WTC11 (cell line): ENCODE results near the gene ZFC3H1. TPM values are rescaled to one million over a fixed set of nuclear protein-coding genes. Genes with fewer than 3 reads are reported as not detected.
A peak's percentile ranks its signal among the peaks of the same experiment; 100 is the strongest.

Experiments
- ATAC-seq: fragments of 200-7000 bp; cut with Tn5 transposase; 2 replicates; pipeline ENCODE4 v1.10.0; 2021; ENCODE audit warnings: mild to moderate bottlenecking, moderate library complexity
- CTCF ChIA-PET: fragments of 300-600 bp; sonication (Branson Sonifier 250); formaldehyde crosslinking; loops from one replicate; lab custom pipeline; 2021; ENCODE audit warnings: antibody characterized with exemption; lab: Charles Lee
- POLR2A ChIA-PET: fragments of 350-600 bp; sonication (Branson Sonifier 250); formaldehyde crosslinking; loops from one replicate; lab custom pipeline; 2021; ENCODE audit warnings: antibody characterized with exemption; lab: Charles Lee
- DNase-seq: peaks from one replicate; pipeline ENCODE4 v3.0.0; 2021; ENCODE audit warnings: low spot score
- H3K27ac Mint-ChIP-seq: 2 replicates; pipeline ENCODE4 v1.8.0; 2021; ENCODE audit warnings: mixed read lengths
- H3K27me3 Mint-ChIP-seq: 2 replicates; pipeline ENCODE4 v1.8.0; 2021; ENCODE audit warnings: low read depth, mild to moderate bottlenecking, moderate library complexity, mixed read lengths
- H3K36me3 Mint-ChIP-seq: 2 replicates; pipeline ENCODE4 v1.8.0; 2021; ENCODE audit warnings: mixed read lengths
- H3K4me1 Mint-ChIP-seq: 2 replicates; pipeline ENCODE4 v1.8.0; 2022; ENCODE audit warnings: mixed read lengths
- H3K4me3 Mint-ChIP-seq: 2 replicates; pipeline ENCODE4 v1.8.0; 2021; ENCODE audit warnings: mild to moderate bottlenecking, moderate library complexity, mixed read lengths
- H3K9me3 Mint-ChIP-seq: 2 replicates; pipeline ENCODE4 v1.8.0; 2021; ENCODE audit warnings: mixed read lengths
- ETV6 ChIP-seq: sonication (generic); formaldehyde crosslinking; IDR thresholded peaks from 2 replicates; pipeline ENCODE4 v1.8.1; 2022; ENCODE audit warnings: mild to moderate bottlenecking, missing genetic modification reagents
- FOXK1 ChIP-seq: sonication (generic); formaldehyde crosslinking; IDR thresholded peaks from 2 replicates; pipeline ENCODE4 v1.8.0; 2022; ENCODE audit warnings: mild to moderate bottlenecking, moderate library complexity, missing genetic modification reagents
- FOXP1 ChIP-seq: sonication (generic); formaldehyde crosslinking; IDR thresholded peaks from 2 replicates; pipeline ENCODE4 v1.8.0; 2022; ENCODE audit warnings: missing genetic modification reagents, mild to moderate bottlenecking, moderate library complexity, borderline replicate concordance
- GABPB1 ChIP-seq: sonication (generic); formaldehyde crosslinking; IDR thresholded peaks from 2 replicates; pipeline ENCODE4 v1.8.1; 2023; ENCODE audit warnings: mild to moderate bottlenecking, missing genetic modification reagents
- GRHL2 ChIP-seq: fragments of 250-450 bp; sonication (Bioruptor Pico); IDR thresholded peaks from 2 replicates; pipeline ENCODE4 v1.8.0; 2022; ENCODE audit warnings: mild to moderate bottlenecking, moderate library complexity; ENCODE audit not compliant: insufficient replicate concordance, severe bottlenecking
- MXD4 ChIP-seq: fragments of 250-450 bp; sonication (Bioruptor Pico); IDR thresholded peaks from 2 replicates; pipeline ENCODE4 v1.8.0; 2021; ENCODE audit warnings: mild to moderate bottlenecking, moderate library complexity, borderline replicate concordance
- NR3C1 ChIP-seq: sonication (generic); formaldehyde crosslinking; conservative IDR thresholded peaks from 2 replicates; pipeline ENCODE4 v1.8.1; 2023; ENCODE audit warnings: low read depth, mild to moderate bottlenecking, missing genetic modification reagents
- OVOL2 ChIP-seq: fragments of 250-450 bp; sonication (Bioruptor Pico); IDR thresholded peaks from 2 replicates; pipeline ENCODE4 v1.9.0; 2021; ENCODE audit warnings: mild to moderate bottlenecking, borderline replicate concordance
- PRDM15 ChIP-seq: sonication (generic); formaldehyde crosslinking; IDR thresholded peaks from 2 replicates; pipeline ENCODE4 v1.8.0; 2022; ENCODE audit warnings: missing genetic modification reagents
- RELA ChIP-seq: sonication (generic); formaldehyde crosslinking; IDR thresholded peaks from 2 replicates; pipeline ENCODE4 v1.8.1; 2022; ENCODE audit warnings: missing genetic modification reagents, mild to moderate bottlenecking, borderline replicate concordance
- TEAD1 ChIP-seq: sonication (generic); formaldehyde crosslinking; IDR thresholded peaks from 2 replicates; pipeline ENCODE4 v1.8.0; 2022; ENCODE audit warnings: mild to moderate bottlenecking, missing genetic modification reagents
- ZBTB43 ChIP-seq: sonication (generic); formaldehyde crosslinking; IDR thresholded peaks from 2 replicates; pipeline ENCODE4 v1.8.1; 2023; ENCODE audit warnings: mild to moderate bottlenecking, missing genetic modification reagents
- ZNF121 ChIP-seq: sonication (generic); formaldehyde crosslinking; IDR thresholded peaks from 2 replicates; pipeline ENCODE4 v1.8.0; 2023; ENCODE audit warnings: missing genetic modification reagents
- total RNA-seq: library from RNA; stranded (reverse); gene quantifications from 3 replicates; pipeline ENCODE4 v1.2.3, GENCODE V29; 2021
- TF ChIP-seq, protein P1 (sequence below): sonication (generic); formaldehyde crosslinking; IDR thresholded peaks from 2 replicates; pipeline ENCODE4 v1.8.1; 2022; ENCODE audit warnings: mild to moderate bottlenecking, missing genetic modification reagents, moderate library complexity, borderline replicate concordance
- TF ChIP-seq, protein P2 (sequence below): fragments of 250-450 bp; sonication (Bioruptor Pico); IDR thresholded peaks from 2 replicates; pipeline ENCODE4 v1.9.0; 2021; ENCODE audit warnings: mild to moderate bottlenecking, borderline replicate concordance
- TF ChIP-seq, protein P3 (sequence below): fragments of 250-450 bp; sonication (Bioruptor Pico); IDR thresholded peaks from 2 replicates; pipeline ENCODE4 v1.9.0; 2021; ENCODE audit warnings: moderate library complexity, mild to moderate bottlenecking, inconsistent platforms, borderline replicate concordance
- TF ChIP-seq, protein P4 (sequence below): fragments of 250-450 bp; sonication (Bioruptor Pico); conservative IDR thresholded peaks from 2 replicates; pipeline ENCODE4 v1.9.0; 2021; ENCODE audit warnings: mild to moderate bottlenecking
- TF ChIP-seq, protein P5 (sequence below): sonication (generic); formaldehyde crosslinking; IDR thresholded peaks from 2 replicates; pipeline ENCODE4 v1.8.0; 2022; ENCODE audit warnings: mild to moderate bottlenecking, missing genetic modification reagents

ZFC3H1 gene
- total RNA-seq, 1 experiment from 2014 or later = 33.9 TPM

DNA sequence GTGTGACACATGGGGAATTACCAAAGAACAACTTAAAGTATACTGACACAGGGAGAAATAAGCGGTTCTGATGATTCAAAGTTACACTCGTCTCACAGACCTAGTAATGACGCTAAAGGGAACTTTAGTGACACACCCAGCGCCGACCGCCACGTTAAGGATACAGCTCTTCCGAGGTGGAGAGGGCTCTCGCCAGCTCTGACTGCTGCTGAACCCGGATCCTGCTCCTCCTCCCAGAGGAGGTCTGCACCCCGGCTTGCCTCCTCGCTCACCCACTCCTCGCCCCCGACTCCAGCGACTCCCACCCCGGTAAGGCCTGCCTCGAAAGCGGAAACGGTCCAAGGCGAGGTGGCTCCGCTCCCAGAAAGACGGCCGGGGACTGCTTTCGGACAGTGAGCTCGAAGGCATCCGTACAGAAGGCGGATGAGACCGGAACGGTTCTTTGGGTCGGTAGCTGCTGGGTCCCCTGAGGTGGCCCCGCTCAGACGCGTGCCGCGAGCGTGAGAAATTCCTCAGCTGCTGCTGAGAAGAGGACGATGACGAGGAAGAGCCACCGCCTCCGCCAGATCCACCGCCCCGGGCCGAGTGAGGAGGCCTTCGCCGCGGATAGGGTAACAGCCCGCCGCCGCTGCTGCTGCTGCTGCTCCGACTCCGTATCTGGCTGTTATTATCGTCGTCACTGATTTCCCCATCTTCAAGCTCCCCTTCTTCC, 643 bp downstream of the ZFC3H1 start (continued):
- TF ChIP-seq, protein P1, sequence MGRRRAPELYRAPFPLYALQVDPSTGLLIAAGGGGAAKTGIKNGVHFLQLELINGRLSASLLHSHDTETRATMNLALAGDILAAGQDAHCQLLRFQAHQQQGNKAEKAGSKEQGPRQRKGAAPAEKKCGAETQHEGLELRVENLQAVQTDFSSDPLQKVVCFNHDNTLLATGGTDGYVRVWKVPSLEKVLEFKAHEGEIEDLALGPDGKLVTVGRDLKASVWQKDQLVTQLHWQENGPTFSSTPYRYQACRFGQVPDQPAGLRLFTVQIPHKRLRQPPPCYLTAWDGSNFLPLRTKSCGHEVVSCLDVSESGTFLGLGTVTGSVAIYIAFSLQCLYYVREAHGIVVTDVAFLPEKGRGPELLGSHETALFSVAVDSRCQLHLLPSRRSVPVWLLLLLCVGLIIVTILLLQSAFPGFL (CRISPR knock-in tag) = no peak

DNA sequence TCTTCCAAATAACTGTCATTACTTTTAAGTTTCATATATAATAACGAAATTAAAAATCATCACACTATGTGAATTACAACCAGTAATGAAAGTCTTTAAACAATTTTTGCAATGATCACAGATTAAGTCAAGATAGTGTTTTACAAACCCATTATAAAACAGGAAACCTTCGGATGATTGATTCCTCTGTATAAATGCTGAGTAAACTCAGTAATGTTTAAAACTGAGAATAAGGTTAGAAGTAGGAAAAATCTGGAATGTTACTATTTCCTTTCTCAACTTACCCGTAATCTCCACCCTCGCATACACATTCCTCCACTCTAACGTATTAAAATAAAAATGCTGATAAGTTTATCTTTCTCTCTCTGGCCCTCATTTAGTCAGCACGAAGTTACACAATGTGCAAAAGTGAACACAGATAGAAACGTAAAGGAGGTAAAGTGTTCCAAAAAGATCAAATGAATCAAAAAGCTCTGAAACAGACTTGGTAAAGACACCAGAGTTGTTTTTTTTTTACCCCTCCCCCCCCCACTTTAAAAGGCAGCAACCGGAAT, 1.6 kb downstream of the ZFC3H1 start:
- H3K4me3 Mint-ChIP-seq = peak overlapping the region; percentile 91
- ChIA-PET CTCF (interaction anchor here (2.7 kb wide), 1 partner anchor 85 kb away, joined by 30 read pairs; no protein-coding TSS in a partner anchor), POLR2A (interaction anchor here (2.3 to 3.0 kb wide), 2 partner anchors 24 to 92 kb away, joined by 16 to 45 read pairs; partner anchors contain the start of genes RAB21 and TMEM19)
- no peak for DNase-seq
- peak overlapping the region; percentile 77 for H3K27ac Mint-ChIP-seq
- H3K27me3 Mint-ChIP-seq = no peaks in the 10 kb centered on the region
- peaks cover 28% of the 10 kb centered on the region for H3K36me3 Mint-ChIP-seq
- H3K4me1 Mint-ChIP-seq = peaks cover 16% of the 10 kb centered on the region
- TF ChIP-seq MXD4 (CRISPR knock-in tag) (no peak), ZNF121 (CRISPR knock-in tag) (no peak), RELA (CRISPR knock-in tag) (no peak), OVOL2 (CRISPR knock-in tag) (no peak), ZBTB43 (CRISPR knock-in tag) (no peak), FOXK1 (CRISPR knock-in tag) (no peak), GRHL2 (CRISPR knock-in tag) (no peak), GABPB1 (no peak), FOXP1 (no peak), NR3C1 (no peak), TEAD1 (CRISPR knock-in tag) (no peak)
- TF ChIP-seq, protein P2, sequence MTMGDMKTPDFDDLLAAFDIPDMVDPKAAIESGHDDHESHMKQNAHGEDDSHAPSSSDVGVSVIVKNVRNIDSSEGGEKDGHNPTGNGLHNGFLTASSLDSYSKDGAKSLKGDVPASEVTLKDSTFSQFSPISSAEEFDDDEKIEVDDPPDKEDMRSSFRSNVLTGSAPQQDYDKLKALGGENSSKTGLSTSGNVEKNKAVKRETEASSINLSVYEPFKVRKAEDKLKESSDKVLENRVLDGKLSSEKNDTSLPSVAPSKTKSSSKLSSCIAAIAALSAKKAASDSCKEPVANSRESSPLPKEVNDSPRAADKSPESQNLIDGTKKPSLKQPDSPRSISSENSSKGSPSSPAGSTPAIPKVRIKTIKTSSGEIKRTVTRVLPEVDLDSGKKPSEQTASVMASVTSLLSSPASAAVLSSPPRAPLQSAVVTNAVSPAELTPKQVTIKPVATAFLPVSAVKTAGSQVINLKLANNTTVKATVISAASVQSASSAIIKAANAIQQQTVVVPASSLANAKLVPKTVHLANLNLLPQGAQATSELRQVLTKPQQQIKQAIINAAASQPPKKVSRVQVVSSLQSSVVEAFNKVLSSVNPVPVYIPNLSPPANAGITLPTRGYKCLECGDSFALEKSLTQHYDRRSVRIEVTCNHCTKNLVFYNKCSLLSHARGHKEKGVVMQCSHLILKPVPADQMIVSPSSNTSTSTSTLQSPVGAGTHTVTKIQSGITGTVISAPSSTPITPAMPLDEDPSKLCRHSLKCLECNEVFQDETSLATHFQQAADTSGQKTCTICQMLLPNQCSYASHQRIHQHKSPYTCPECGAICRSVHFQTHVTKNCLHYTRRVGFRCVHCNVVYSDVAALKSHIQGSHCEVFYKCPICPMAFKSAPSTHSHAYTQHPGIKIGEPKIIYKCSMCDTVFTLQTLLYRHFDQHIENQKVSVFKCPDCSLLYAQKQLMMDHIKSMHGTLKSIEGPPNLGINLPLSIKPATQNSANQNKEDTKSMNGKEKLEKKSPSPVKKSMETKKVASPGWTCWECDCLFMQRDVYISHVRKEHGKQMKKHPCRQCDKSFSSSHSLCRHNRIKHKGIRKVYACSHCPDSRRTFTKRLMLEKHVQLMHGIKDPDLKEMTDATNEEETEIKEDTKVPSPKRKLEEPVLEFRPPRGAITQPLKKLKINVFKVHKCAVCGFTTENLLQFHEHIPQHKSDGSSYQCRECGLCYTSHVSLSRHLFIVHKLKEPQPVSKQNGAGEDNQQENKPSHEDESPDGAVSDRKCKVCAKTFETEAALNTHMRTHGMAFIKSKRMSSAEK = no peak
- ATAC-seq = no peak
- H3K9me3 Mint-ChIP-seq = no peaks in the 10 kb centered on the region

- no peak overlapping the region for H3K27ac Mint-ChIP-seq
- POLR2A ChIA-PET = no interaction called here
- H3K9me3 Mint-ChIP-seq = peaks cover 5% of the 10 kb centered on the region
- DNase-seq = no peak
- H3K4me3 Mint-ChIP-seq = no peak overlapping the region
- ATAC-seq = no peak
- H3K36me3 Mint-ChIP-seq = peaks cover 26% of the 10 kb centered on the region
- no peaks in the 10 kb centered on the region for H3K27me3 Mint-ChIP-seq
- CTCF ChIA-PET = no interaction called here
- peaks cover 2% of the 10 kb centered on the region for H3K4me1 Mint-ChIP-seq
- TF ChIP-seq, protein P3, sequence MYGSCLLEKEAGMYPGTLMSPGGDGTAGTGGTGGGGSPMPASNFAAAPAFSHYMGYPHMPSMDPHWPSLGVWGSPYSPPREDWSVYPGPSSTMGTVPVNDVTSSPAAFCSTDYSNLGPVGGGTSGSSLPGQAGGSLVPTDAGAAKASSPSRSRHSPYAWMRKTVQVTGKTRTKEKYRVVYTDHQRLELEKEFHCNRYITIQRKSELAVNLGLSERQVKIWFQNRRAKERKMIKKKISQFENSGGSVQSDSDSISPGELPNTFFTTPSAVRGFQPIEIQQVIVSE (CRISPR knock-in tag) = no peak
- TF ChIP-seq, protein P4, sequence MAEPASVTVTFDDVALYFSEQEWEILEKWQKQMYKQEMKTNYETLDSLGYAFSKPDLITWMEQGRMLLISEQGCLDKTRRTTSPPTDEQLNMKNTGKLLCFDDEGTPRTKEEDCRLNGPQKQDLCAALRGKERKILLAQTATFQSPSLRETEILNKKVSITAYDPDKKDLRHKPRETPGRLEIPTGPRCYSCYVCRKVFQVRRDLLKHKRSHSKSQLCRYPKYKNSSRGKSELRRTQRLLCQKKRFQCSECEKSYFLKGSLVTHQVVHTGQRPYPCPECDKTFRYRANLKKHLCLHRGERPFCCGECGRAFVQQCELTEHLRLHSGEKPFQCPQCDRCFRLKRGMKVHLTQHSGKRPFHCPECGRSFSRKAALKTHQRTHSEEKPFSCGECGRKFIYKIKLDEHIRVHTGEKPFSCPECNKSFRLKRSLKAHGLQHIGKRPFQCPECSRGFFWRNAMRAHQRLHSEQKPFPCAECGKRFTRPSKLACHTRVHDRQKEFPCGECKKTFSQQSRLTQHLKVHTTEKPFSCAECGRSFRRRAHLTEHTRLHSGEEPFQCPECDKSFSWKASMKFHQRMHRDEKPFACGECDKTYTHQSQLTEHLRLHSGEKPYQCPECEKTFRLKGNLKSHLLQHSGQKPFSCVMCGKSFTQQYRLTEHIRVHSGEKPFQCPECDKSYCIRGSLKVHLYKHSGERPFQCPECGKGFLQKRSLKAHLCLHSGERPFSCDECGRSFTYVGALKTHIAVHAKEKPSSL (CRISPR knock-in tag) = no peak
- TF ChIP-seq, protein P5, sequence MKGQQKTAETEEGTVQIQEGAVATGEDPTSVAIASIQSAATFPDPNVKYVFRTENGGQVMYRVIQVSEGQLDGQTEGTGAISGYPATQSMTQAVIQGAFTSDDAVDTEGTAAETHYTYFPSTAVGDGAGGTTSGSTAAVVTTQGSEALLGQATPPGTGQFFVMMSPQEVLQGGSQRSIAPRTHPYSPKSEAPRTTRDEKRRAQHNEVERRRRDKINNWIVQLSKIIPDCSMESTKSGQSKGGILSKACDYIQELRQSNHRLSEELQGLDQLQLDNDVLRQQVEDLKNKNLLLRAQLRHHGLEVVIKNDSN (CRISPR knock-in tag) = no peak
- TF ChIP-seq ETV6 = no peak
- TF ChIP-seq PRDM15 (CRISPR knock-in tag) = no peak
These were observed 6.9 kb downstream of the ZFC3H1 start for GRCh38 chr12:71656740-71657139.
